C4-2B (cell line): ENCODE data around the gene MNT.

Experiments
- CTCF ChIP-seq: fragments of 450-650 bp; conservative IDR thresholded peaks from 2 replicates; pipeline ENCODE4 v1.5.1; 2017; ENCODE audit warnings: mild to moderate bottlenecking
- ZFX ChIP-seq: fragments of 450-650 bp; IDR thresholded peaks from 2 replicates; pipeline ENCODE4 v1.6.1; 2017

GRCh38 chr17:2376107-2376506 is 24.8 kb downstream of the MNT start:
- TF ChIP-seq CTCF (no peak), ZFX (no peak)
